ENCODE measurements around the gene PML.
"Not testable (repeated sequence)": the region's sequence is repeated elsewhere in the genome, so short reads cannot be mapped to it uniquely, and the experiment has no call there.

Gene PML

DNA sequence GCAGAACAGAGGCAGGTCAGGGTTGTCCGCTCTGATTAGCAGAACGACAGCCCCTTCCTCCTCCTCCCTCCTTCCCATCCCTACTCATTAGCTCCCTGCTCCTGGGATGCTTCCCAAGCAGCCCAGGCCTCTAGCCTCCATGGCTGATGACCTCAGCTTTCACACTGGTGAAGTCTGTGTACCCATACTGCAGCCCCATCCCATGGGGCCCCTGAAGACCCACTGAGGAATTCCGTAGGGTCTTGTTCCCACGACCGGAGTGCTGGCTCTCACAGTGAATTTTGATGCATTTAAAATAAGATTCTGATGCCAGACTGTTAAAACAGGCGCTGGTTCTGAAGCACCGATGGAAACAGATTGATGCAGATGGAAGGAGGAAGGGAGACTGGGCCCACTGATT lies 51.8 kb downstream of the PML start:
- no peak overlapping the region for H2AFZ ChIP-seq (ENCODE audit: low read length)
- no peak overlapping the region for H3K9ac ChIP-seq (ENCODE audit: low read length)
- no peaks in the 10 kb centered on the region for H3K79me2 ChIP-seq (ENCODE audit: insufficient read depth, low read length)
- H3K9me2 ChIP-seq (ENCODE audit: low read depth, low read length): no peaks in the 10 kb centered on the region
- no peak overlapping the region for H3K4me2 ChIP-seq (ENCODE audit: low read length)
- H3F3A ChIP-seq (ENCODE audit: insufficient read depth, low read length): no peaks in the 10 kb centered on the region
- H3K4me3 ChIP-seq (ENCODE audit: low read depth, low read length, poor library complexity, severe bottlenecking): no peak overlapping the region
- no peaks in the 10 kb centered on the region; the same call in 1 of the 2 replicates for H3K27me3 ChIP-seq (ENCODE audit: insufficient read depth, low read length)
- no peak overlapping the region for H3K27ac ChIP-seq (ENCODE audit: low read depth, low read length, poor library complexity, severe bottlenecking)
- no peaks in the 10 kb centered on the region for H3K9me3 ChIP-seq (ENCODE audit: low read length)
- H4K20me1 ChIP-seq (ENCODE audit: insufficient read depth, low read length): no peaks in the 10 kb centered on the region
- no peaks in the 10 kb centered on the region for H3K36me3 ChIP-seq (ENCODE audit: insufficient read depth, low read length)
- H3K4me1 ChIP-seq (ENCODE audit: insufficient read depth, low read length, severe bottlenecking): no peaks in the 10 kb centered on the region
- TF ChIP-seq, protein P1, sequence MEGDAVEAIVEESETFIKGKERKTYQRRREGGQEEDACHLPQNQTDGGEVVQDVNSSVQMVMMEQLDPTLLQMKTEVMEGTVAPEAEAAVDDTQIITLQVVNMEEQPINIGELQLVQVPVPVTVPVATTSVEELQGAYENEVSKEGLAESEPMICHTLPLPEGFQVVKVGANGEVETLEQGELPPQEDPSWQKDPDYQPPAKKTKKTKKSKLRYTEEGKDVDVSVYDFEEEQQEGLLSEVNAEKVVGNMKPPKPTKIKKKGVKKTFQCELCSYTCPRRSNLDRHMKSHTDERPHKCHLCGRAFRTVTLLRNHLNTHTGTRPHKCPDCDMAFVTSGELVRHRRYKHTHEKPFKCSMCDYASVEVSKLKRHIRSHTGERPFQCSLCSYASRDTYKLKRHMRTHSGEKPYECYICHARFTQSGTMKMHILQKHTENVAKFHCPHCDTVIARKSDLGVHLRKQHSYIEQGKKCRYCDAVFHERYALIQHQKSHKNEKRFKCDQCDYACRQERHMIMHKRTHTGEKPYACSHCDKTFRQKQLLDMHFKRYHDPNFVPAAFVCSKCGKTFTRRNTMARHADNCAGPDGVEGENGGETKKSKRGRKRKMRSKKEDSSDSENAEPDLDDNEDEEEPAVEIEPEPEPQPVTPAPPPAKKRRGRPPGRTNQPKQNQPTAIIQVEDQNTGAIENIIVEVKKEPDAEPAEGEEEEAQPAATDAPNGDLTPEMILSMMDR (IDR thresholded peaks at IDR 0.05; ENCODE audit: low read length): no peak
- no peak for TF ChIP-seq EZH2 (IDR thresholded peaks at IDR 0.05; ENCODE audit: borderline replicate concordance, low read length)

DNA sequence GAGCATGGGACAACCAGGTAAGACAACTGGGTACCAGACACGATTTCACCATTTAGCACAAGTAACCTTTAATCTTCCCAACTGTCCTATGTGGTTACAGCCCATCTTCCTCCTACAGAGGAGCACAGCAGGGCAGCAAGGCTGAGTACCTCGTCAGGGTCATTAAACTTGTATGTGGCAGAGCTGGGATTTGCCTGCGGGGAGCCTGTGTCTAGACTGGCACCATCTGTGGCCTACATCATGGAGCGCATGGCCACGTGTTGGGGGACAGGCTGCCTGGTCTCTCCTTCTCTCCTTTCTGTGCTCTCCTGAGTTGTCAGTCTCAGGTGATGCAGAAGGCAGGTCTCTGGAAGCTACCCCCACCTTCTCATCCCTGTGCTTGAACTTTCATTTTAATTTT lies 55.6 kb downstream of the PML start:
- no peaks in the 10 kb centered on the region for H3F3A ChIP-seq (ENCODE audit: insufficient read depth, low read length)
- H4K20me1 ChIP-seq (ENCODE audit: insufficient read depth, low read length): no peaks in the 10 kb centered on the region
- no peak overlapping the region for H3K9ac ChIP-seq (ENCODE audit: low read length)
- H3K9me2 ChIP-seq (ENCODE audit: low read depth, low read length): no peaks in the 10 kb centered on the region
- no peaks in the 10 kb centered on the region for H3K36me3 ChIP-seq (ENCODE audit: insufficient read depth, low read length)
- no peak overlapping the region for H3K4me2 ChIP-seq (ENCODE audit: low read length)
- no peak overlapping the region for H2AFZ ChIP-seq (ENCODE audit: low read length)
- no peaks in the 10 kb centered on the region for H3K79me2 ChIP-seq (ENCODE audit: insufficient read depth, low read length)
- H3K27ac ChIP-seq (ENCODE audit: low read depth, low read length, poor library complexity, severe bottlenecking): no peak overlapping the region
- no peaks in the 10 kb centered on the region for H3K9me3 ChIP-seq (ENCODE audit: low read length)
- TF ChIP-seq, protein P1 (IDR thresholded peaks at IDR 0.05; ENCODE audit: low read length): no peak
- TF ChIP-seq EZH2 (IDR thresholded peaks at IDR 0.05; ENCODE audit: borderline replicate concordance, low read length): no peak
- H3K4me3 ChIP-seq (ENCODE audit: low read depth, low read length, poor library complexity, severe bottlenecking): no peak overlapping the region
- H3K27me3 ChIP-seq (ENCODE audit: insufficient read depth, low read length): no peaks in the 10 kb centered on the region
- H3K4me1 ChIP-seq (ENCODE audit: insufficient read depth, low read length, severe bottlenecking): no peaks in the 10 kb centered on the region

DNA sequence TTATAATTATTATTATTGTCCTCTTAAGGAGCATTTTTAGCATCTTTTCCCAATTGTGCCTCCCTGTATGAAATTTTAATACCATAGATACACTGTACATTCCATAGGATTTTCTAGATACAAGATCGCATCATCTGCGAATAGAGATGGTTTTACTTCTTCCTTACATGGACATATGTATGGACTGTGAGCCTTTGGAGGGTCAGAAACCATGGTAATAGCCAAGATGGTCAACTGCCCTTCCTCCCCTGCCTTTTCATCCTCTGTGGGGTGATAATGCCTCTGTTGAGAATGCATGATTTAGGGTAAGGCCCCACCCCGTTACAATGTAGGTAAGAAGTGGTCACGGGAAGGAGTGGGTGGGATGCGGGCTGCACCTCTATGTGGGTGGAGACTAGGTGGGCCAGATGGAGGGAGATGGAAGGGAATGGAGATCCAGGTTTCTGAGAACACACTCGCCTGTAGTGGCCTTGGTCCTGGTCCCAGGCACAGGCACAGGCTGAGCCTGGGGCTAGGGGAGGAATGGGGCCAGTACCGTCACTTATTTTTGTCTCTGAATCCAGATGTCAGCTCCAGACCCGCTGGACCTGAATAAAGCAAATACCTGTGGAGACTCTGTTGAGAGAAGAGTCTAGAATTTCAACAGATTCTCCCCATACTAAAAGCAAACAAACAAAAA lies 56.2 kb downstream of the PML start:
- H3K9ac ChIP-seq (ENCODE audit: low read length): no peak overlapping the region
- H2AFZ ChIP-seq (ENCODE audit: low read length): no peak overlapping the region
- no peaks in the 10 kb centered on the region for H3K36me3 ChIP-seq (ENCODE audit: insufficient read depth, low read length)
- H3K4me1 ChIP-seq (ENCODE audit: insufficient read depth, low read length, severe bottlenecking): no peaks in the 10 kb centered on the region
- no peak overlapping the region for H3K4me2 ChIP-seq (ENCODE audit: low read length)
- H3K4me3 ChIP-seq (ENCODE audit: low read depth, low read length, poor library complexity, severe bottlenecking): no peak overlapping the region
- H3K9me3 ChIP-seq (ENCODE audit: low read length): no peaks in the 10 kb centered on the region
- H3K27ac ChIP-seq (ENCODE audit: low read depth, low read length, poor library complexity, severe bottlenecking): no peak overlapping the region
- H4K20me1 ChIP-seq (ENCODE audit: insufficient read depth, low read length): no peaks in the 10 kb centered on the region
- no peaks in the 10 kb centered on the region for H3F3A ChIP-seq (ENCODE audit: insufficient read depth, low read length)
- no peaks in the 10 kb centered on the region for H3K79me2 ChIP-seq (ENCODE audit: insufficient read depth, low read length)
- H3K27me3 ChIP-seq (ENCODE audit: insufficient read depth, low read length): no peaks in the 10 kb centered on the region
- no peaks in the 10 kb centered on the region for H3K9me2 ChIP-seq (ENCODE audit: low read depth, low read length)
- no peak for TF ChIP-seq EZH2 (IDR thresholded peaks at IDR 0.05; ENCODE audit: borderline replicate concordance, low read length)
- TF ChIP-seq, protein P1 (IDR thresholded peaks at IDR 0.05; ENCODE audit: low read length): no peak

DNA sequence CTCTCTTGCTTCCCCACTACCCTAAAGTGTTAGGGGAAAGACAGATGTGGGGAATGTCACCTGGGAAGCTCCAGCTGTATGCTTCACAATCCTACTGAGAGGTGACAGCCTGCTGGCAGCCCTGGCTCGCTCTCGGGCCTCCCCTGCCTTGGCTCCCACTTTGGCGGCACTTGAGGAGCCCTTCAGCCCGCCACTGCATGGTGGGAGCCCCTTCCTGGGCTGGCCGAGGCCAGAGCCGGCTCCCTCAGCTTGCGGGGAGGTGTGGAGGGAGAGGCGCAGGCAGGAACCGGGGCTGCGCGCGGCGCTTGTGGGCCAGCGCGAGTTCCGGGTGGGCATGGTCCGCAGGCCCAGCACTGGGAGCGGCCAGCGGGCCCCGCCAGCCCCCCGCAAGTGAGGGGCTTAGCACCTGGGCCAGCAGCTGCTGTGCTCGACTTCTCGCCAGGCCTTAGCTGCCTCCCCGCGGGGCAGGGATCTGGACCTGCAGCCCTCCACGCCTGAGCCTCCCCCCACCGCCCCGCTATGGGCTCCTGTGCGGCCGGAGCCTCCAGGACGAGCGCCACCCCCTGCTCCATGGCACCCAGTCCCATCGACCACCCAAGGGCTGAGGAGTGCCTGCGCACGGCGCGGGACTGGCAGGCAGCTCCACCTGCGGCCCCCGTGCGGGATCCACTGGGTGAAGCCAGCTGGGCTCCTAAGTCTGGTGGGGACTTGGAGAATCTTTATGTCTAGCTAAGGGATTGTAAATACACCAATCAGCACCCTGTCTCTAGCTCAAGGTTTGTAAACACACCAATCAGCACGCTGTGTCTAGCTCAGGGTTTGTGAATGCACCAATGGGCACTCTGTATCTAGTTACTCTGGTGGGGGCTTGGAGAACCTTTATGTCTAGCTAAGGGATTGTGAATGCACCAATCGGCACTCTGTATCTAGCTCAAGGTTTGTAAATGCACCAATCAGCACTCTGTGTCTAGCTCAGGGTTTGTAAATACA lies 58.0 kb downstream of the PML start:
- not testable (repeated sequence) for H4K20me1 ChIP-seq (ENCODE audit: insufficient read depth, low read length); H3K4me3 ChIP-seq (ENCODE audit: low read depth, low read length, poor library complexity, severe bottlenecking); H3K9me2 ChIP-seq (ENCODE audit: low read depth, low read length); H2AFZ ChIP-seq (ENCODE audit: low read length); H3K4me1 ChIP-seq (ENCODE audit: insufficient read depth, low read length, severe bottlenecking); H3K79me2 ChIP-seq (ENCODE audit: insufficient read depth, low read length); H3K27me3 ChIP-seq (ENCODE audit: insufficient read depth, low read length); H3K36me3 ChIP-seq (ENCODE audit: insufficient read depth, low read length); H3K4me2 ChIP-seq (ENCODE audit: low read length); H3K27ac ChIP-seq (ENCODE audit: low read depth, low read length, poor library complexity, severe bottlenecking); H3F3A ChIP-seq (ENCODE audit: insufficient read depth, low read length); H3K9me3 ChIP-seq (ENCODE audit: low read length); H3K9ac ChIP-seq (ENCODE audit: low read length)

Measured in OCI-LY1 (cell line).